Calu3 (cell line): Measurements from ENCODE around the gene G3BP1. TPM values are rescaled to one million over a fixed set of nuclear protein-coding genes. Genes with fewer than 3 reads are reported as not detected.
A peak's percentile ranks its signal among the peaks of the same experiment; 100 is the strongest.

Experiments used
- BruUV-seq: library from RNA; stranded (reverse); fragments of 400-500 nt; replicated peaks from 2 replicates; lab custom pipeline; 2021; lab: Mats Ljungman, UMichigan
- CTCF ChIA-PET: fragments of 300-600 bp; sonication (Branson Sonifier 250); formaldehyde crosslinking; loops from one replicate; lab custom pipeline; 2022; ENCODE audit warnings: antibody characterized with exemption; lab: Charles Lee
- DNase-seq: peaks from one replicate; pipeline ENCODE4 v3.0.0; 2022
- H3K27ac Mint-ChIP-seq: one replicate; pipeline ENCODE4 v1.8.0; 2022; ENCODE audit warnings: mixed read lengths; ENCODE audit not compliant: unreplicated experiment
- H3K27me3 Mint-ChIP-seq: one replicate; pipeline ENCODE4 v1.8.0; 2022; ENCODE audit warnings: mixed read lengths; ENCODE audit not compliant: unreplicated experiment
- H3K36me3 Mint-ChIP-seq: one replicate; pipeline ENCODE4 v1.8.0; 2022; ENCODE audit warnings: mild to moderate bottlenecking, moderate library complexity, mixed read lengths; ENCODE audit not compliant: insufficient read depth, unreplicated experiment
- H3K4me1 Mint-ChIP-seq: one replicate; pipeline ENCODE4 v1.8.0; 2022; ENCODE audit warnings: mild to moderate bottlenecking, low read depth, mixed read lengths; ENCODE audit not compliant: unreplicated experiment
- H3K4me3 Mint-ChIP-seq: one replicate; pipeline ENCODE4 v1.8.0; 2022; ENCODE audit warnings: mild to moderate bottlenecking, low read depth, moderate library complexity, mixed read lengths; ENCODE audit not compliant: unreplicated experiment
- H3K9me3 Mint-ChIP-seq: one replicate; pipeline ENCODE4 v1.8.0; 2022; ENCODE audit warnings: low read depth, mixed read lengths; ENCODE audit not compliant: unreplicated experiment
- CTCF ChIP-seq: fragments of 200-600 bp; IDR thresholded peaks from one replicate; pipeline ENCODE4 v1.8.0; 2022; ENCODE audit warnings: antibody characterized with exemption; ENCODE audit not compliant: unreplicated experiment
- intact Hi-C: fragments of 100-400 bp; cut with micrococcal nuclease; formaldehyde crosslinking; loops from one replicate; pipeline ENCODE4 v1.10.0; 2022; ENCODE audit not compliant: unreplicated experiment
- total RNA-seq: library from RNA; stranded (reverse); gene quantifications from 2 replicates; pipeline ENCODE4 v1.2.3, GENCODE V29; 2022

The G3BP1 gene
- total RNA-seq, 1 experiment from 2014 or later: 393 TPM

DNA sequence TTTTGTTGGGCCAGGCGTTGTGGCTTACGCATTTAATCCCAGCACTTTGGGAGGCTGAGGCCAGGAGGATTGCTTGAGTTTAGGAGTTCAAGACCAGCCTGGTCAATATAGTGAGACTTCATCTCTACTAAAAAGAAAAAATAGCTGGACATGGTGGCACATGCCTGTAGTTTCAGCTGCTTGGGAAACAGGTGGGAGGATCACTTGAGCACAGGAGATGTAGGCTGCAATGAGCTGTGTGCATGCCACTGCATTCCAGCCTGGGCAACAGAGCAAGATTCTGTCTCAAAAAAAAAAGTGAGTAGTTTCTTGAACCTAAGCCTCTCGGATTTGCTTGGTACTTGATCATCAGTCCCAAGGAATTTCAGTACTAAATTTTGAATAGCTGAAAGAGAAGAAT lies 26.9 kb downstream of the G3BP1 start:
- Mint-ChIP-seq H3K27me3 (no peaks in the 10 kb centered on the region), H3K36me3 (peaks cover 91% of the 10 kb centered on the region), H3K27ac (peak overlapping the region; percentile 13), H3K4me3 (no peak overlapping the region), H3K4me1 (peaks cover 9% of the 10 kb centered on the region), H3K9me3 (no peaks in the 10 kb centered on the region)
- CTCF ChIA-PET: interaction anchor here (0.8 kb wide), 1 partner anchor 26 kb away, joined by 4 read pairs; no protein-coding TSS in a partner anchor
- intact Hi-C loops: no loop called here
- no peak for TF ChIP-seq CTCF
- no TSS peak for BruUV-seq
- DNase-seq: no peak

DNA sequence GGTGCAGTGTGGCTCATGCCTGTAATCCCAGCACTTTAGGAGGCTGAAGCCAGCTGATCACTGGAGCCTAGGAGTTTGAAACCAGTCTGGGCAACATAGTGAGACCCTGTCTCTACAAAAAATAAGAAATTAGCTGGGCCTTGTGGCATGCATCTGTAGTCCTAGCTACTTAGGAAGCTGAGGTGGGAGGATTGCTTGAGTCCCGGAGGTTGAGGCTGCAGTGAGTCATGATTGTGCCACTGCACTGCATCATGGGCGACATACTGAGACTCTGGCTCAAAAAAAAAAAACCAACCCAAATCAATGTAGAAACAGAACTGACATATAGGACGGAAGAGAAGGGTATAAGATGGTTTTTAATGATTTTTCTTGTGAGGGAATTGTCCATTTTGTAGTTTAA lies 27.7 kb downstream of the G3BP1 start:
- CTCF ChIA-PET: no interaction called here
- TF ChIP-seq CTCF: no peak
- Mint-ChIP-seq H3K27me3 (no peaks in the 10 kb centered on the region), H3K4me1 (peaks cover 9% of the 10 kb centered on the region), H3K27ac (peak overlapping the region; percentile 17), H3K36me3 (peaks cover 91% of the 10 kb centered on the region), H3K9me3 (no peaks in the 10 kb centered on the region), H3K4me3 (no peak overlapping the region)
- no TSS peak for BruUV-seq
- intact Hi-C loops: no loop called here
- no peak for DNase-seq

- Mint-ChIP-seq H3K9me3 (no peaks in the 10 kb centered on the region), H3K27me3 (no peaks in the 10 kb centered on the region), H3K27ac (no peak overlapping the region), H3K36me3 (peaks cover 91% of the 10 kb centered on the region), H3K4me3 (no peak overlapping the region), H3K4me1 (peaks cover 9% of the 10 kb centered on the region)
- intact Hi-C loops: no loop called here
- CTCF ChIA-PET: interaction anchor here (0.7 kb wide), 1 partner anchor 1628 kb away, joined by 3 read pairs; no protein-coding TSS in a partner anchor
- no TSS peak for BruUV-seq
- no peak for DNase-seq
- no peak for TF ChIP-seq CTCF
Measured at GRCh38 chr5:151800532-151800931, 28.8 kb downstream of the G3BP1 start.

DNA sequence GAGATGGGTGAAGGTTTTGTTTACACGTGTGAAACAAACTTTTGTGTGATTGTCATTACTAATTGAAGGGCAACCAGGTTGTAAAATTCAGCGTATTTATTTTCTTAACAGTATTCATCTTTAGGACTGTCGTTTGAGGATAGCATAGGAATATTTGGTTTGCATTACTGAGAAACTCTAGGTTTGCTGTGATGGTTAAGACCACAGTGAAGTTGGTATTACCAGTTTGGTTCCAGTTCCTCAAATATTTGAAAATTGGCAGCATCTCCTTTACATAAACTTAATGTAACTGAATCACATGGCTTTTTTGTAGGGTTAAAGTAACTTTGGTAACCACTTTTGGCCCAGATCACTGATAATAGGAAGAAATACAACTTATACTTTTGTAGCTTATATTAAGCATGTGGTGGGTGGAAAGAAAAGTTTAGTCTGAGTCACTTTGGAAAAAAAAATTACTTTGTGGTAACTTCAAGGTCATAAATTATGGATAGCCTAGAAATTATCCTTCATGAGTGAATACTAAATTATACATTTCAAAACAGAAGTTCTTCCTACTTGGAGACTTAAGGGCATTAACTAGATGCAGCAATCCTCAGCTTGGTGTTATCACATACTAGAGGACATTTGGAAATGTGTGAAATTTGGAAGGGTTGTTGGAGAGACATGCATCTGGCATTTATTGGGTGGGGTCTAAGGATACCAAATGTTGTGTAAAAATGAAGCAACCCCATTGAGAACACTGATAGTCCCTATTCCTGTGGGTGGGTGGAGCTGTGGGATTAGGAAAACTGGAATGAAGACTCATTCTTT lies 33.9 kb downstream of the G3BP1 start:
- Mint-ChIP-seq H3K27ac (no peak overlapping the region), H3K9me3 (no peaks in the 10 kb centered on the region), H3K4me3 (no peak overlapping the region), H3K36me3 (peaks cover 91% of the 10 kb centered on the region), H3K27me3 (no peaks in the 10 kb centered on the region), H3K4me1 (peaks cover 6% of the 10 kb centered on the region)
- TF ChIP-seq CTCF: no peak
- intact Hi-C loops: no loop called here
- BruUV-seq: no TSS peak
- DNase-seq: no peak
- CTCF ChIA-PET: no interaction called here
